PC-3 (cell line): ENCODE measurements around the gene CAMTA1. TPM values are rescaled to one million over a fixed set of nuclear protein-coding genes. Genes with fewer than 3 reads are reported as not detected.
"Not testable (repeated sequence)": the region's sequence is repeated elsewhere in the genome, so short reads cannot be mapped to it uniquely, and the experiment has no call there.

Experiments used
- ATAC-seq: fragments of 200-7000 bp; cut with Tn5 transposase; 2 replicates; pipeline ENCODE4 v1.9.1; 2020; ENCODE audit warnings: mild to moderate bottlenecking, moderate library complexity
- BruUV-seq: library from RNA; stranded (reverse); fragments of 400-500 nt; replicated peaks from 2 replicates; lab custom pipeline; 2021; lab: Mats Ljungman, UMichigan
- CTCF ChIA-PET: fragments of 300-600 bp; sonication (Branson Sonifier 250); formaldehyde crosslinking; loops from one replicate; lab custom pipeline; 2022; ENCODE audit warnings: antibody characterized with exemption; lab: Charles Lee
- POLR2A ChIA-PET: fragments of 300-600 bp; sonication (Branson Sonifier 250); formaldehyde crosslinking; loops from one replicate; lab custom pipeline; 2022; ENCODE audit warnings: antibody characterized with exemption; ENCODE audit not compliant: unreplicated experiment; lab: Charles Lee
- DNase-seq: peaks from one replicate; pipeline ENCODE4 v3.0.0-alpha.2; 2015
- H2AFZ ChIP-seq: fragments of 300-600 bp; sonication (generic); 2 replicates; pipeline ENCODE4 v1.6.0; 2016; ENCODE audit warnings: antibody characterized with exemption, low read length
- H3F3A ChIP-seq: fragments of 300-600 bp; sonication (generic); one replicate; pipeline ENCODE4 v1.6.0; 2017; ENCODE audit warnings: antibody characterized with exemption, low read length, control low read depth, mild to moderate bottlenecking; ENCODE audit not compliant: unreplicated experiment
- H3K27ac ChIP-seq: fragments of 300-600 bp; sonication (generic); 2 replicates; pipeline ENCODE4 v1.5.1; 2016; ENCODE audit warnings: mild to moderate bottlenecking, low read length
- H3K27me3 ChIP-seq: fragments of 300-600 bp; sonication (generic); 2 replicates; pipeline ENCODE4 v1.6.1; 2016; ENCODE audit warnings: low read length, mixed read lengths
- H3K36me3 ChIP-seq: fragments of 300-600 bp; sonication (generic); 2 replicates; pipeline ENCODE4 v1.6.1; 2016; ENCODE audit warnings: low read depth, mixed run types, low read length, mixed read lengths
- H3K4me1 ChIP-seq: fragments of 300-600 bp; sonication (generic); 2 replicates; pipeline ENCODE4 v1.5.1; 2016; ENCODE audit warnings: low read length; ENCODE audit not compliant: insufficient read depth
- H3K4me2 ChIP-seq: fragments of 300-600 bp; sonication (generic); 2 replicates; pipeline ENCODE4 v1.6.0; 2016; ENCODE audit warnings: low read length
- H3K4me3 ChIP-seq: fragments of 300-600 bp; sonication (generic); 2 replicates; pipeline ENCODE4 v1.5.1; 2016; ENCODE audit warnings: mild to moderate bottlenecking, low read length, mixed read lengths
- H3K79me2 ChIP-seq: fragments of 300-600 bp; sonication (generic); 2 replicates; pipeline ENCODE4 v1.6.1; 2017; ENCODE audit warnings: low read length, mixed read lengths
- H3K9ac ChIP-seq: fragments of 300-600 bp; sonication (generic); 2 replicates; pipeline ENCODE4 v1.6.0; 2016; ENCODE audit warnings: mild to moderate bottlenecking, low read length
- H3K9me2 ChIP-seq: fragments of 300-600 bp; sonication (generic); replicated peaks from 2 replicates; pipeline ENCODE4 v1.6.1; 2016; ENCODE audit warnings: mixed run types, low read length, mixed read lengths
- H3K9me3 ChIP-seq: fragments of 300-600 bp; sonication (generic); 2 replicates; pipeline ENCODE4 v1.6.1; 2016; ENCODE audit warnings: low read length, mixed read lengths
- H4K20me1 ChIP-seq: fragments of 300-600 bp; sonication (generic); 2 replicates; pipeline ENCODE4 v1.6.1; 2016; ENCODE audit warnings: low read length, mixed read lengths
- CTCF ChIP-seq: fragments of 300-600 bp; sonication (generic); conservative IDR thresholded peaks from 2 replicates; pipeline ENCODE4 v1.5.1; 2017; ENCODE audit warnings: antibody characterized with exemption, low read depth, mild to moderate bottlenecking, low read length
- EZH2 ChIP-seq: fragments of 300-600 bp; sonication (generic); IDR thresholded peaks from one replicate; pipeline ENCODE4 v1.6.1; 2017; ENCODE audit warnings: antibody characterized with exemption, mild to moderate bottlenecking, low read length; ENCODE audit not compliant: unreplicated experiment
- EZH2phosphoT487 ChIP-seq: fragments of 300-600 bp; sonication (generic); IDR thresholded peaks from 2 replicates; pipeline ENCODE4 v1.6.1; 2018; ENCODE audit warnings: mild to moderate bottlenecking, antibody characterized with exemption, low read length, borderline replicate concordance
- intact Hi-C: fragments of 100-400 bp; cut with micrococcal nuclease; formaldehyde crosslinking; loops from 2 replicates; pipeline ENCODE4 v1.9.0; 2023
- total RNA-seq: library from RNA; depleted of rRNA; stranded (reverse); fragments of >200 nt; gene quantifications from 2 replicates; pipeline ENCODE4 v1.2.3, GENCODE V29; 2014

Gene CAMTA1
- total RNA-seq, 1 experiment from 2014 or later = 40.8 TPM

GRCh38 chr1:7688659-7689058, 903.4 kb downstream of the CAMTA1 start:
- Histone ChIP-seq H3F3A (no peaks in the 10 kb centered on the region), H3K79me2 (no peaks in the 10 kb centered on the region), H4K20me1 (no peaks in the 10 kb centered on the region), H3K9ac (no peak overlapping the region), H3K27ac (no peak overlapping the region), H3K9me3 (0 out of 2 replicates have a peak, but pooled peaks cover 4% of the 10 kb centered on the region), H2AFZ (no peak overlapping the region), H3K9me2 (no peaks in the 10 kb centered on the region), H3K4me3 (no peak overlapping the region), H3K4me1 (no peaks in the 10 kb centered on the region), H3K4me2 (no peak overlapping the region), H3K36me3 (no peaks in the 10 kb centered on the region), H3K27me3 (peaks cover 25% of the 10 kb centered on the region; the same call in 1 of the 2 replicates)
- intact Hi-C loops = no loop called here
- BruUV-seq = no TSS peak
- TF ChIP-seq EZH2 (no peak), CTCF (no peak), EZH2phosphoT487 (no peak)
- ATAC-seq (no peak), DNase-seq (no peak)
- ChIA-PET CTCF (no interaction called here), POLR2A (no interaction called here)

DNA sequence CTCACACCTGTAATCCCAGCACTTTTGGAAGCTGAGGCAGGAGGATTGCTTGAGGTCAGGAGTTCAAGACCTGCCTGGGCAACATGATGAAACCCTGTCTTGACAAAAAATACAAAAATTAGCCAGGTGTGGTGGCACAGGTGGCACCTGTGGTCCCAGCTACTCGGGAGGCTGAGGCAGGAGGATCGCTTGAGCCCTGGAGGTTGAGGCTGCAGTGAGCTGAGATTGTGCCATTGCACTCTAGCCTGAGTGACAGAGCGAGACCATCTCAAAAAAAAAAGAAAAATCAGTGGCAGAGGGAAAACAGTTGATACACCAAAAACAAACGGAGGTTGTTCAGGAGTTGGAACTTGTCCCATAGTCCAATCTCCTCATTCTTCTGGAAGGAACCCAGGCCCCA, 904.1 kb downstream of the CAMTA1 start:
- H3K9me3 ChIP-seq, BruUV-seq, H3K9me2 ChIP-seq, POLR2A ChIA-PET, H3K27ac ChIP-seq, H4K20me1 ChIP-seq, ATAC-seq, H3K4me1 ChIP-seq, CTCF ChIA-PET, H2AFZ ChIP-seq, H3K79me2 ChIP-seq, DNase-seq, H3K4me3 ChIP-seq, H3K9ac ChIP-seq, H3F3A ChIP-seq, intact Hi-C loops, H3K4me2 ChIP-seq, H3K36me3 ChIP-seq: not testable (repeated sequence)
- H3K27me3 ChIP-seq = peaks cover 28% of the 10 kb centered on the region; the same call in 1 of the 2 replicates

DNA sequence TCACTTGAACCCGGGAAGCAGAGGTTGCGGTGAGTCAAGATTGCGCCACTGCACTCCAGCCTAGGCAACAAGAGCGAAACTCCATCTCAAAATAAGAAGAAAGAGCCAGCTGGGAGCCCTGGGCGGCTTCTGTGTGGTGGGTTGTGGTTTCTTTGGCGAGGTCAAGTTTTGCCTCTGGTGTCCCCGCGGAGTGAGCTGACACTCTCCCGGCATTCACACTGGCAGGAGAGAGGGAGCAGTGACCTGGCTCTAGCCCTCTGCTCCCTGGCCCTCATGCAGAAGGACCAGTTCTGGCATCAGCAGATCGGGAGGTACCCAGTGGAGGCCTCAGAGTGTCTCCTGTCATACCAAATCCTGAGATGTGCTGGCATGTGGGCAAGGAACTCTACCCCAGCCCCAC, 904.8 kb downstream of the CAMTA1 start:
- DNase-seq (no peak), ATAC-seq (no peak)
- BruUV-seq = no TSS peak
- Histone ChIP-seq H3K9me2 (no peaks in the 10 kb centered on the region), H3K36me3 (no peaks in the 10 kb centered on the region), H3K4me2 (no peak overlapping the region), H3K27me3 (peaks cover 28% of the 10 kb centered on the region; the same call in 1 of the 2 replicates), H3K79me2 (no peaks in the 10 kb centered on the region), H3K4me1 (no peaks in the 10 kb centered on the region), H2AFZ (no peak overlapping the region), H3K27ac (no peak overlapping the region), H3K9ac (no peak overlapping the region), H3K9me3 (0 out of 2 replicates have a peak, but pooled peaks cover 4% of the 10 kb centered on the region), H3K4me3 (no peak overlapping the region), H3F3A (no peaks in the 10 kb centered on the region), H4K20me1 (no peaks in the 10 kb centered on the region)
- intact Hi-C loops = no loop called here
- POLR2A ChIA-PET = no interaction called here
- CTCF ChIA-PET = no interaction called here
- TF ChIP-seq EZH2 (no peak), EZH2phosphoT487 (no peak), CTCF (no peak)
